ENCODE results near the gene TSSC4. TPM values are rescaled to one million over a fixed set of nuclear protein-coding genes. Genes with fewer than 3 reads are reported as not detected.
A peak's percentile ranks its signal among the peaks of the same experiment; 100 is the strongest.

Gene TSSC4
- total RNA-seq, 1 donor from 2014 or later, result 38.8 TPM

DNA sequence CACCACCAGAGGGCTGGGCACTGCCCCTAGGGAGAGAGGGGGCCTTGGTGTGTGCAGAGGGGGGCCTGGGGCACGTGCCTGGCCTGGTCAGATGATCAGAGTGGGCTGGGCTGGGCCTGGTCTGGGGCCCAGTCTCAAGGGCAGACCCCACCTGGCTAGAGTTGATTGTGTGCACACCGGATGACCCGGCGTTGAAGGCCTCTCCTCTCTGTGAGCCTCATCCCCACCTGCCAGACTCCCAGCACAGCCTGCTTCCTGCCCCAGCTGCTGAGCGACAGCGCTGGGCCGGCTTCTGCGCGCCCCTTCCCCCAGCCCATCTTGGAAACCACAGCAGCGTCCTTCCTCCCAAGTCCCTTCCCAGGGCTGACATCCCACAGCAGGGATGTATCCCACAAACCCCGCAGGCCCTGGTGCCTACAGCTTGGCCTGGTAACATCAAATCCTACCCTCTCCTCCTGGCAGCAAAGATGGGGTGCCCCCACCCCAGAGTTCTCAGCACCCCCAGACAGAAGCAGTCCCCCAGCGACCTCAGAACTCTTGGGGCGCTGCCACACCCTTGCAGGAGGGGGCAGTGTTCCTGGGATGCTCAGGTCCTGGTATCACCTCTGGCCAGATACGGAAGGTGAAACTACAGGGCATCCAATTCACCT lies 11.0 kb upstream of the TSSC4 start:
- H3K36me3 ChIP-seq, result peaks cover 71% of the 10 kb centered on the region
- ATAC-seq (peak in 1 of 2 donors; percentile 1), DNase-seq (no peak)
- no peaks in the 10 kb centered on the region for H3K9me3 ChIP-seq
- H3K4me3 ChIP-seq, result no peak overlapping the region
- peak overlapping the region; percentile 67 for H3K27ac ChIP-seq
- intact Hi-C loops (cut with DNase I), result no loop called here
- TF ChIP-seq, protein P1, sequence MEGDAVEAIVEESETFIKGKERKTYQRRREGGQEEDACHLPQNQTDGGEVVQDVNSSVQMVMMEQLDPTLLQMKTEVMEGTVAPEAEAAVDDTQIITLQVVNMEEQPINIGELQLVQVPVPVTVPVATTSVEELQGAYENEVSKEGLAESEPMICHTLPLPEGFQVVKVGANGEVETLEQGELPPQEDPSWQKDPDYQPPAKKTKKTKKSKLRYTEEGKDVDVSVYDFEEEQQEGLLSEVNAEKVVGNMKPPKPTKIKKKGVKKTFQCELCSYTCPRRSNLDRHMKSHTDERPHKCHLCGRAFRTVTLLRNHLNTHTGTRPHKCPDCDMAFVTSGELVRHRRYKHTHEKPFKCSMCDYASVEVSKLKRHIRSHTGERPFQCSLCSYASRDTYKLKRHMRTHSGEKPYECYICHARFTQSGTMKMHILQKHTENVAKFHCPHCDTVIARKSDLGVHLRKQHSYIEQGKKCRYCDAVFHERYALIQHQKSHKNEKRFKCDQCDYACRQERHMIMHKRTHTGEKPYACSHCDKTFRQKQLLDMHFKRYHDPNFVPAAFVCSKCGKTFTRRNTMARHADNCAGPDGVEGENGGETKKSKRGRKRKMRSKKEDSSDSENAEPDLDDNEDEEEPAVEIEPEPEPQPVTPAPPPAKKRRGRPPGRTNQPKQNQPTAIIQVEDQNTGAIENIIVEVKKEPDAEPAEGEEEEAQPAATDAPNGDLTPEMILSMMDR (IDR thresholded peaks at IDR 0.05), result no peak
- H3K27me3 ChIP-seq (ENCODE audit: low read depth), result no peaks in the 10 kb centered on the region
- H3K4me1 ChIP-seq, result peaks cover 69% of the 10 kb centered on the region

DNA sequence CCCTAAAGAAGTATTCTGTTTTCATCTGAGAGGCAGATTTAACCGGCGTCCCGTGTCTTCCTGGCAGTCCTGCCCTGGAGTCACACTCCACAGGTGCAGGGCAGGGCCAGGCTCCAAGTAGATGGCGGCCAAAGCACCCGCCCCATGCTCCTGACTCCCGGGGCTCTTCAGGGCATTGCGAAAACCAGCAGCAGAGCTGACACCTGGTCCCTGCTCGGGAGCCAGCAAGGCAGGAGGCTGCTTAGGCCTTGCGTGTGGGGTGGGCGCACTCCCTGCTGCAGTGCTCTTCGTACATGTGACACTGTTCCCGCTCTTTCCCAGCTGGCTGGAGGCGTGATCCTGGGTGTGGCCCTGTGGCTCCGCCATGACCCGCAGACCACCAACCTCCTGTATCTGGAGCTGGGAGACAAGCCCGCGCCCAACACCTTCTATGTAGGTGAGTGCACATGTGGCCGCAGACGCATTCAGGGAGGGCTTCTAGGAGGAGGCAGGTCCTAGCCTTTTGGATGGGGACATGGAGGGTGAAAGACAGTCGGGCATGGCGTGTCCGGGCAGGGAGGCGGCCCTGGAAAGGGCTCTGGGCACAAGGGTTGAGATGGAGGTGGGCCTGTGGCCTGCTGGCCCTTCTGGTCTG lies 10.3 kb upstream of the TSSC4 start:
- Histone ChIP-seq H3K4me3 (no peak overlapping the region), H3K36me3 (peaks cover 73% of the 10 kb centered on the region), H3K9me3 (no peaks in the 10 kb centered on the region), H3K27me3 (ENCODE audit: low read depth) (no peaks in the 10 kb centered on the region), H3K4me1 (peaks cover 63% of the 10 kb centered on the region), H3K27ac (peak overlapping the region; percentile 67)
- intact Hi-C loops (cut with DNase I), result no loop called here
- ATAC-seq (peak; percentile 56 to 66), DNase-seq (peak; percentile 78)
- TF ChIP-seq, protein P1 (IDR thresholded peaks at IDR 0.05), result no peak

- DNase-seq (no peak), ATAC-seq (no peak)
- Histone ChIP-seq H3K36me3 (peaks cover 73% of the 10 kb centered on the region), H3K4me3 (no peak overlapping the region), H3K27ac (no peak overlapping the region), H3K9me3 (no peaks in the 10 kb centered on the region), H3K4me1 (peaks cover 58% of the 10 kb centered on the region), H3K27me3 (ENCODE audit: low read depth) (no peaks in the 10 kb centered on the region)
- intact Hi-C loops (cut with DNase I), result no loop called here
- TF ChIP-seq, protein P1 (IDR thresholded peaks at IDR 0.05), result no peak
Observed at GRCh38 chr11:2390725-2391151, 9.8 kb upstream of the TSSC4 start.

- no peak for DNase-seq
- peaks cover 52% of the 10 kb centered on the region for H3K4me1 ChIP-seq
- peaks cover 76% of the 10 kb centered on the region for H3K36me3 ChIP-seq
- H3K4me3 ChIP-seq, result no peak overlapping the region
- no peak overlapping the region for H3K27ac ChIP-seq
- TF ChIP-seq, protein P1 (IDR thresholded peaks at IDR 0.05), result no peak
- intact Hi-C loops (cut with DNase I), result no loop called here
- H3K9me3 ChIP-seq, result no peaks in the 10 kb centered on the region
- H3K27me3 ChIP-seq (ENCODE audit: low read depth), result no peaks in the 10 kb centered on the region
- no peak for ATAC-seq
Observed at GRCh38 chr11:2391181-2391975, 9.2 kb upstream of the TSSC4 start.

DNA sequence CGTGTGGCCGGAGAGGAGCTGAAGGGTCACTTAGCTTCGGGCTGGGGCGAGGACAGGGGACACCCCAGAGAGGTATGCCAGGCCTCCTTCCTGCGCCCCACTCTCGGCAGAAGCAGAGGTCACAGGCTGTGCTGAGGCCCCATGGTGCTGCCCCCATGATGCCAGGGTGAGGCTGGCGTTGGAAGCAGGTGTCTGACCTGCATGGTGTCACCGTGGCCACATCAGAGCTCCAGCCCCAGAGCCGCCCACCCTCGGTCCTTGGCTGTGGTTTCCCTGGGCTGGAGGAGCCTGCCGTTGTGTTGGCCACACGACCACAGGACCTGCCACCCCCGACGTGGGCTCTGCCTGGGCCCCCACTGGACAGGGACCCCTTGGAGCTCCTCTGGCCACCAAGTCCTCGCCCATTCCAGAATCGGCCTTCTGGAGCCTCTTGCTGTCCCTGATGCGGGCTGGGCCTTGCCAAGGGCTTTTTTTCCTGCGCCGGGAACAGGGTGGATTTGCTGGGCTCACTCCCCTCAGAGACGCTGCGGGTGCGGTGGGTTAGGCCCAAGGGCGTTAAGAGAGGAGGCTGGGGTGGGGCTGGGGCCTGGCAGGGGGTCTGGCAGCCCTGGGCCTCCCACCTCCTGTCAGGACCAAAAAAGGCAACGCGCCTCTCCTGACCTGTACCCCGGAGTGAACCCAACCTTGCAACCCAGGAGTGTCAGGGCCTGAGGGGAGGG lies 8.2 kb upstream of the TSSC4 start:
- Histone ChIP-seq H3K4me1 (peaks cover 42% of the 10 kb centered on the region), H3K9me3 (no peaks in the 10 kb centered on the region), H3K4me3 (no peak overlapping the region), H3K27me3 (ENCODE audit: low read depth) (no peaks in the 10 kb centered on the region), H3K36me3 (peaks cover 86% of the 10 kb centered on the region), H3K27ac (no peak overlapping the region)
- ATAC-seq (no peak), DNase-seq (no peak)
- intact Hi-C loops (cut with DNase I), result no loop called here
- TF ChIP-seq, protein P1 (IDR thresholded peaks at IDR 0.05), result no peak

Data from lower lobe of right lung (tissue), 2 donors.